Immature natural killer cell (primary cell): ENCODE results near the gene GPR78. TPM values are rescaled to one million over a fixed set of nuclear protein-coding genes. Genes with fewer than 3 reads are reported as not detected.

Experiments
- DNase-seq, 3 donors: peaks; one replicate each; pipeline ENCODE4 v3.0.0; 2022; ENCODE audit warnings: mixed read lengths in 1 of 3
- H3K27ac Mint-ChIP-seq, 6 donors: one replicate each; pipeline ENCODE4 v1.8.0; 2020; ENCODE audit warnings: mixed read lengths in 6 of 6, mild to moderate bottlenecking in 5 of 6, inconsistent platforms in 4 of 6, moderate library complexity in 3 of 6
- H3K27me3 Mint-ChIP-seq, 3 donors: one replicate each; pipeline ENCODE4 v1.8.0; 2020 to 2021; ENCODE audit warnings: low read depth in 3 of 3, mild to moderate bottlenecking in 3 of 3, mixed read lengths in 3 of 3, moderate library complexity in 3 of 3, inconsistent platforms in 1 of 3
- H3K36me3 Mint-ChIP-seq, 3 donors: one replicate each; pipeline ENCODE4 v1.8.0; 2020; ENCODE audit warnings: mixed read lengths in 3 of 3, inconsistent platforms in 2 of 3, mild to moderate bottlenecking in 2 of 3
- H3K4me1 Mint-ChIP-seq, 2 donors: one replicate each; pipeline ENCODE4 v1.8.0; 2020; ENCODE audit warnings: inconsistent platforms in 2 of 2, mild to moderate bottlenecking in 2 of 2, mixed read lengths in 2 of 2, moderate library complexity in 1 of 2
- H3K4me3 Mint-ChIP-seq, 5 donors: one replicate each; pipeline ENCODE4 v1.8.0; 2020; ENCODE audit warnings: mild to moderate bottlenecking in 5 of 5, mixed read lengths in 5 of 5, inconsistent platforms in 3 of 5, moderate library complexity in 3 of 5
- H3K9me3 Mint-ChIP-seq, 6 donors: one replicate each; pipeline ENCODE4 v1.8.0; 2020; ENCODE audit warnings: mild to moderate bottlenecking in 6 of 6, mixed read lengths in 6 of 6, inconsistent platforms in 4 of 6, moderate library complexity in 3 of 6
- polyA plus RNA-seq, 3 donors: library from polyadenylated mRNA; unstranded; fragments of 300-500 nt; fragmentation: Illumina TruSeq; gene quantifications; one replicate each; pipeline ENCODE4 v1.2.3, GENCODE V29; 2021

The GPR78 gene
- polyA plus RNA-seq, 3 donors from 2014 or later, result not detected

DNA sequence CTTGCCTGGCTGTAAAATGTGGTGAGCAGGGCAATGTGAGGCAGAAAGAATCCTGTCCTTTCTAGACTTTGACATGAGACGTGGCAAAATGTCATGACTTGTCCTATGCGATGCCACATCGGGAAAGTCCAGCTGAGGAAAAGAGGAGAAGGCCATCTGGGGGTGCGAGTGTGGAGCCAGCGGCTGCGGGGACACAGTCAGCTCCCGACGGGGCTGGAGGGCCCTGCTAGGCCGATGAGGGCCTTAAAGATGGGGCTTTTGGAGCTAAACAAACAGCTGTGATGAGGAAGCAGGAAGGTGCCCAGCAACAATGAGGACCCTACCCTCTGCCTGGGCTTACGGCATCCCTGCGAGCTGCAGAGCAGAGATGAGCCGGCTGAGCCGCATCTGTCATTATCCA, 20.1 kb downstream of the GPR78 start:
- H3K27ac Mint-ChIP-seq, result no peak overlapping the region
- no peak overlapping the region for H3K4me3 Mint-ChIP-seq

DNA sequence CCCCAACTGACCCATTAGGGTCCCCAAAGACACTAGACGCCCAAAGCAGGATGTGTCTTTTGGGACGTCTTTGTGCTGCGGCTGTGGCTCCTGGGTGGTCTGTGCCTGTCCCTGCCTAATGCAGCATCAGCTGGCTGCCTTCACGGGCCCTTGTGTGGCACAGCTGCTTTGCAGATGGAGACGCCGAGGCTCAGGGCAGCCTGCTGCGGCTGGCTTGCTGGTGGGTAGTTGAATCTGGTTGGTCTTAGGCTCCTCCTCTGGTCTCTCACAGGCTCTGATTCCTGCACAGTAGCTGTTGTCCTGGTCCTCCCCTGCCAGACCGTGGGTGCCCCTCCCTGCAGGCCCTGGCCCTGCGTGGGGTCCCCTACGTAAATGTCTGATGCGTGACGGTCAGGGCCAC, 20.5 kb downstream of the GPR78 start:
- Mint-ChIP-seq H3K4me1 (no peaks in the 10 kb centered on the region), H3K4me3 (no peak overlapping the region), H3K27me3 (no peaks in the 10 kb centered on the region), H3K36me3 (no peaks in the 10 kb centered on the region), H3K9me3 (no peaks in the 10 kb centered on the region), H3K27ac (no peak overlapping the region)
- no peak for DNase-seq

More for the DNA sequence above, 20.1 kb downstream of the GPR78 start:
- Mint-ChIP-seq H3K9me3 (no peaks in the 10 kb centered on the region), H3K36me3 (no peaks in the 10 kb centered on the region), H3K4me1 (no peaks in the 10 kb centered on the region), H3K27me3 (no peaks in the 10 kb centered on the region)
- no peak for DNase-seq

DNA sequence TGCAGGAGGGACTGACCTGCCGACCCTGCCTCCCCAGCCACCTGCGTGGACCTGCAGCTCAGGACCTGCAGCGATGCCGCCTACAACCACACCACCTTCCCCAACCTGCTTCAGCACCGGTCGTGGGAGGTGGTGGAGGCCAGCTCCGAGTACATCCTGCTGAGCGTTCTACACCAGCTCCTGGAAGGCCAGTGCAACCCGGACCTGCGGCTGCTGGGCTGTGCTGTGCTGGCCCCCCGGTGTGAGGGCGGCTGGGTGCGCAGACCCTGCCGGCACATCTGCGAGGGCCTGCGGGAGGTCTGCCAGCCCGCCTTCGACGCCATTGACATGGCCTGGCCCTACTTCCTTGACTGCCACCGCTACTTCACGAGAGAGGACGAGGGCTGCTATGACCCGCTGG, 20.9 kb downstream of the GPR78 start:
- no peaks in the 10 kb centered on the region for H3K9me3 Mint-ChIP-seq
- no peaks in the 10 kb centered on the region for H3K4me1 Mint-ChIP-seq
- H3K27ac Mint-ChIP-seq, result no peak overlapping the region
- H3K36me3 Mint-ChIP-seq, result no peaks in the 10 kb centered on the region
- no peak overlapping the region for H3K4me3 Mint-ChIP-seq
- no peaks in the 10 kb centered on the region for H3K27me3 Mint-ChIP-seq
- no peak for DNase-seq

DNA sequence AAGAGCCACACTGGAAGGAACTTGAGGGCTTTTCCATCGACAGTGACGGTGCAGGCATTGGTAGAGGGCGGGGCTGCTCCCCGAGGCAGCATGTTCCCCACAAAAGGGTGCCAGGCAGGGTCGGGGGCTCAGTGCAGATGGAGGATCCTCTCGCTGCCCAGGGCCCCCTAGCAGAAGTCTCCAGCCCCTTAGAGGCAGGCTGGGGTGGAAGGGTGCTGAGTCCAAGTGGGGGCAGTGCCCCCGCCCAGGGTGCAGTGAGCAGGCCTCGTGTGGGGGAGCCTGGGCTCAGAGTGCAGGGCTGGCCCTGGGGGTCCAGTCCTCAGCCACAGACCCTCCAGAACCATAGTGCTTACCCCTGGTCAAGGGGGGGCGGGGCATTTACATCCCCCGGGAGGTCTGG, 21.4 kb downstream of the GPR78 start:
- H3K9me3 Mint-ChIP-seq, result no peaks in the 10 kb centered on the region
- H3K4me3 Mint-ChIP-seq, result no peak overlapping the region
- DNase-seq, result no peak
- H3K27me3 Mint-ChIP-seq, result no peaks in the 10 kb centered on the region
- H3K4me1 Mint-ChIP-seq, result no peaks in the 10 kb centered on the region
- no peaks in the 10 kb centered on the region for H3K36me3 Mint-ChIP-seq
- H3K27ac Mint-ChIP-seq, result no peak overlapping the region

DNA sequence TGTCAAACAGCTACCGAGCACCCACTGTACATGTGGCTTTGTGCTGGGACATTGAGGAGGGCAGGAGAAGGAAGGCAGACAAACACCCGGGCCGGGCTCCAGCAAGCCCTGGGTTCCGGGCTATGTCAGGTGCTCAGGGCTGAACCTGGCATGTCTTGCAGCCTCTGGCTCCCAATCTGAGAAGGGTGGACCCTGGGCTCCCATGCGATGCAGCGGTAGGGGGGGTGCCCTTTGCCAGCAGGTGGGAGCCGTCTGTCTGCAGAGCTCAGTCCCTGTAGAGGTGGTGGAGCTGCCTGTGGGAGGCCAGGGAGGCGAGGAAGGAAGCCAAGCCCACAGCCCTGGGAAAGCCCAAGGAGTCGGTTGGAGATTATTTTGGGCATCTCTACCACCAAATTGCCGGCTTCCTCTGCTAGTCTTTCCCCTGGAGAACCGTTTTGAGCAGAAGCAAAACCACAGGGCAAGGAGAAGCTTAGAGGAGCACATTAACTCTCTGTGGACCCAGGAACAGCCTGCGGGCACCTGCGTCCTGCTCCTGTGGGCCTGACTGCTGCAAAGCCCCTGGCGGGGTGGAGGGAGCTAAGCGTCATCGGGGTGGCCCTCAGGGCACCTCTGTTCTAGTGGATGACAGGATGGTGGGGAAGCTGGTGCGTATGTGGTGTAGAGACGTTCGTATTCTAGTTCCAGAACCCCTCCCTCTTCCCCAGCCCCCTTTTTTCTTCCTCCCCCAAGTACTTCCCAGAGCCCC, 22.7 kb downstream of the GPR78 start:
- Mint-ChIP-seq H3K27ac (no peak overlapping the region), H3K36me3 (no peaks in the 10 kb centered on the region), H3K9me3 (no peaks in the 10 kb centered on the region), H3K4me3 (no peak overlapping the region), H3K27me3 (no peaks in the 10 kb centered on the region), H3K4me1 (no peaks in the 10 kb centered on the region)
- no peak for DNase-seq

DNA sequence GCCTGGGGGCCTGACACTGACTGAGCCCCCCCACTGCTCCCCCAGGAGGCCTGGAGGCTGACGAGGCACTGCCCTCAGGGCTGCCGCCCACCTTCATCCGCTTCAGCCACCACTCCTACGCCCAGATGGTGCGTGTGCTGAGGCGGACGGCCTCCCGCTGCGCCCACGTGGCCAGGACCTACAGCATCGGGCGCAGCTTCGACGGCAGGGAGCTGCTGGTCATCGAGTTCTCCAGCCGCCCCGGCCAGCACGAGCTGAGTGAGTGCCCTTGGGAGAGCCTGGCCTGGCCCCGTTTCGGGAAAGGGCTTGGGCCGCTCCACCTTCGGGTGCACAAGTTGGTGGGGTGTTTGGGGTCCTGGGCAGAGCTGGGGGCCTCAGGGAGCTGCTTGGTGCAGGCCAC, 23.7 kb downstream of the GPR78 start:
- no peaks in the 10 kb centered on the region for H3K4me1 Mint-ChIP-seq
- H3K9me3 Mint-ChIP-seq, result no peaks in the 10 kb centered on the region
- H3K36me3 Mint-ChIP-seq, result no peaks in the 10 kb centered on the region
- DNase-seq, result no peak
- H3K27me3 Mint-ChIP-seq, result no peaks in the 10 kb centered on the region
- H3K4me3 Mint-ChIP-seq, result no peak overlapping the region
- H3K27ac Mint-ChIP-seq, result no peak overlapping the region

DNA sequence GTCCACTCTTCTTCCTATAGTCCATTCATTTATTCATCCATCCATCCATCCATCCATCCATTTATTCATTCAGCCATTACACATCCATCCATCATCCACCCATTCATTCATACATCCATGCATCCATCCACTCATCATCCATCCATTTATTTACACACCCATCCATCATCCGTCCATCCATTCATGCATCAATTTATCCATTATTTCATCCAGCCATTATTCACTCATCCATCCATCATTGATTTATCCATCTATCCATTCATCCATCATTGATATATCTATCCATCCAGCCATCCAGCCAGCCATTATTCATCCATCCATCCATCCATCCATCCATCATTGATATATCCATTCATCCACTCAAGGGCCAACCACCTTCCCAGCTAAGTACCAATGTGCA, 25.1 kb downstream of the GPR78 start:
- Mint-ChIP-seq H3K36me3 (no peaks in the 10 kb centered on the region), H3K27ac (no peak overlapping the region), H3K9me3 (no peaks in the 10 kb centered on the region), H3K4me3 (no peak overlapping the region), H3K27me3 (peaks cover 0 to 2% (median 0%) of the 10 kb centered on the region in 3 donors), H3K4me1 (no peaks in the 10 kb centered on the region)
- no peak for DNase-seq

DNA sequence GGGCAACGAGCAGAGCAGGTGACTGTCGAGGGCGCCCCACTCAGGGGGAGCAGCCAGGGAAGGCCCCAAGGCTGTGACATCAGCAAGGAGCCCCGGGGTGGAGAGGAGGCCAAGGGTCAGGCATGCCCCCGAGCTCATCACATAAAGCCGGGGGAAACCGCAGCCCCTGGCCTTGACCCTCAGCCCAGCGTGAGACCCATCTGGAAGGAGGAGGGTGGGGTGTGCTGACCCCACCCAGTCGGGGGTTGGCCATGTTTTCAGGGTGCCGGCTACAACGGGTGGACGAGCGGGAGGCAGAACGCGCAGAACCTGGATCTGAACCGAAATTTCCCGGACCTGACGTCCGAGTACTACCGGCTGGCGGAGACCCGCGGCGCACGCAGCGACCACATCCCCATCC, 26.3 kb downstream of the GPR78 start:
- DNase-seq, result no peak
- Mint-ChIP-seq H3K27ac (no peak overlapping the region), H3K4me3 (no peak overlapping the region), H3K36me3 (no peaks in the 10 kb centered on the region), H3K9me3 (no peaks in the 10 kb centered on the region), H3K27me3 (peaks cover 0 to 5% (median 0%) of the 10 kb centered on the region in 3 donors), H3K4me1 (no peaks in the 10 kb centered on the region)

DNA sequence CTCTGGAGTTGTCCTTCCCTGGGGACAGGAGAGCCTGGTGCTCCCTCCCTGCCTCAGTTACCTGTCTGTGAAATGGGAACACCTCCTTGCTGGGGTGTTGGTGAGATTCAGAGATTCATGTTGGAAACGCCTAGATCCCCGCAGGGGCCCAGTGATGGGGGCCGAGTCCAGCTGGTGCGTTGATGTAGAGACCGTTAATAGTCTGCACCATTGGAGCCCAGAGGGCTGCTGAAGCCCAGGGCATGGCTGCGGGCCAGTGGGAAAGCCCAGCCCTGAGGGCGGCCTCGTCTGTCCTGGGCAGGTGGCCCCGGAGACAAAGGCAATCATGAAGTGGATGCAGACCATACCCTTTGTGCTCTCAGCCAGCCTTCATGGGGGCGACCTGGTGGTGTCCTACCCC, 26.8 kb downstream of the GPR78 start:
- peaks cover 0 to 5% (median 0%) of the 10 kb centered on the region in 3 donors for H3K27me3 Mint-ChIP-seq
- H3K27ac Mint-ChIP-seq, result no peak overlapping the region
- no peaks in the 10 kb centered on the region for H3K9me3 Mint-ChIP-seq
- H3K36me3 Mint-ChIP-seq, result no peaks in the 10 kb centered on the region
- H3K4me3 Mint-ChIP-seq, result no peak overlapping the region
- DNase-seq, result no peak
- H3K4me1 Mint-ChIP-seq, result no peaks in the 10 kb centered on the region

DNA sequence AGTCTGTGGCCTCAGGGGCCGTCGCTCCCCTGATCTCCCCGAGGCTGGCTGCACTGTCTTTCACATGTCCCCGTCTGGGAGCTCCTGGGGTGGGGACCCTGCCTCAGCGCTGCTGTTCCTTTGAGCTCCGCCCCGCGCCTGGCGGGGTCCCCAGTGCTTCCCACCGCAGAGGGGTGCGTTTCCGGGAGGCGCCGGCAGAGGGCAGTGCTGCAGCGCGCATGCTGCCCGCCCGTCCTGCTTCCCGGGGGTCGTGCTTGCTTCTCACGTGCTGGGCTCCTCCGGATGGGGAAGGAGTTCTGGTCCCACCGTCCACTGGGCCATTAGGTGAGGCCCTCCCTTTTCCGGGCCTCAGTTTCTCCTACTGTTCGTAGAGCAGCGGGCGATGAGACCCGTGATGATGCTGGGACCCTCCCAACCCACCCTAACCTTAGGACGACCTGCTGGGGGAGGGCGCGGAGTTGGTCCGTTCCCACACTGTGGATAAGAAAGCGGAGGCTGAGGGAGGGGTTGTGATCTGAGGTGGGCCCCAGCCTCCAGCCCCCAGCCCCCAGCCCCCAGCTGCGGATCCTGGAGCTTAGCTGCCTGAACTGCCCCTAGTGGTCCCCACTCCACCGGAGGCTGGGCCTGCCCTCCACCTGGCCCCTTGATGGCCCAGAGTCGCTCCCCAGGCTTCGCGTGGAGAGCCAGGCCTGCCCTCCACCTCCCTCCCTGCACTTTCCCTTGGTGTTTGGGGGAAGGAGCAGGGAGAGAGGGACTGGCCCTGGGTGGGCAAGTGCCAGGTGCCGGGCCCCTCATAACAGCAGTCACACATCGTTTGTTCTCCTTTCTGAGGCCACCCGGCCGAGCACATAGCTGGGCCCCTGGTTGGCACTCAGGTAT, 27.6 kb downstream of the GPR78 start:
- Mint-ChIP-seq H3K9me3 (no peaks in the 10 kb centered on the region), H3K27me3 (peaks cover 0 to 5% (median 0%) of the 10 kb centered on the region in 3 donors), H3K4me1 (no peaks in the 10 kb centered on the region), H3K27ac (no peak overlapping the region), H3K4me3 (no peak overlapping the region), H3K36me3 (no peaks in the 10 kb centered on the region)
- peak in 1 of 3 donors; percentile 21 for DNase-seq

DNA sequence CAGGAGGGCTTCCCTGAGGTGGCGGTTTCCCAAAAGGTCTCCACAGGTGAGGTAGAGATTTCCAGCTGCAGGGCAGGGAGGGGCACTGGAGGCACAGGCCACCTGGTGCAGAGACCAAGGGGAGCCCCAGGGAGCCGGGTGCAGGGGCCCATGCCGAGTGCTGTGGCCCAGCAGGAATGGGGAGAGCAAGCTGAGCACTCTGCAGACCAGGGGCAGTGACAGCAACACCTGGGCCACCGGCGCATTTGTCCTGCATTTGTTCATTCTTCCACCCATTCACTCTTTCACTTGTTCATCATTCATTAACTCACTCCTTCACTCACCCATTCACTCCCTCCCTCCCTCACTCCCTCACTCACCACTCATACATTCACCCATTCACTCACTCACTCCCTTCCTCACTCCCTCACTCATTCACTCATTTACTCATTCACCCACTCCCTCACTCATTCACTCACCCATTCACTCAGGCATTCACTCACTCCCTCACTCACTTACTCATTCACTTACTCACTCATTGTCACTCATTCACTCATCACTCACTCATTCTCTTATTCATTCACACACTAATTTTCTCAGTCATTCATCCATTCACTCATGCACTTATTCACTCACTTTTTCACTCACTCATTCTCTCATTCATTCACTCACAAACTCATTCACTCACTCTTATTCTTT, 28.7 kb downstream of the GPR78 start:
- no peak for DNase-seq
- H3K4me3 Mint-ChIP-seq, result no peak overlapping the region
- no peak overlapping the region for H3K27ac Mint-ChIP-seq
- H3K4me1 Mint-ChIP-seq, result no peaks in the 10 kb centered on the region
- no peaks in the 10 kb centered on the region for H3K9me3 Mint-ChIP-seq
- peaks cover 0 to 5% (median 0%) of the 10 kb centered on the region in 3 donors for H3K27me3 Mint-ChIP-seq
- no peaks in the 10 kb centered on the region for H3K36me3 Mint-ChIP-seq

DNA sequence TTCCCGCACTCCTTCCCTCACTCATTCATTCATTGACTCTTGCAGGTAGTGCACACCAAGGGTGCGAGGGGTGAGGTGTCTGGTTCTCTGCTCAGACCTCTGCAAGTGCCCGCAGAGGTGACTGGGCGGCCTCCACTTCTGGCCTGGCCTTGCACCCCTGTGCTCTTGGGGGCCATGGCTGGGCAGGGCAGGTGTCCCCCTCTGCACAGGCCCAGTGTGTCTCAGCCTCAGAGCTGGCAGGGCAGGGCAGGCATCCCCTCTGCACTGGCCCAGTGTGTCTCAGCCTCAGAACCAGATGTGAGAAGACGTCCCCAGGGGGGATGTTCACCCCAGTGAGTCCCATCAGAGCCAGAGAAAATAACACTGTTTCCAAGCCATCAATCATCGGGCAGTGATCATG, 29.2 kb downstream of the GPR78 start:
- Mint-ChIP-seq H3K4me1 (no peaks in the 10 kb centered on the region), H3K9me3 (no peaks in the 10 kb centered on the region), H3K36me3 (no peaks in the 10 kb centered on the region), H3K27ac (no peak overlapping the region), H3K27me3 (peaks cover 0 to 5% (median 0%) of the 10 kb centered on the region in 3 donors), H3K4me3 (no peak overlapping the region)
- no peak for DNase-seq

DNA sequence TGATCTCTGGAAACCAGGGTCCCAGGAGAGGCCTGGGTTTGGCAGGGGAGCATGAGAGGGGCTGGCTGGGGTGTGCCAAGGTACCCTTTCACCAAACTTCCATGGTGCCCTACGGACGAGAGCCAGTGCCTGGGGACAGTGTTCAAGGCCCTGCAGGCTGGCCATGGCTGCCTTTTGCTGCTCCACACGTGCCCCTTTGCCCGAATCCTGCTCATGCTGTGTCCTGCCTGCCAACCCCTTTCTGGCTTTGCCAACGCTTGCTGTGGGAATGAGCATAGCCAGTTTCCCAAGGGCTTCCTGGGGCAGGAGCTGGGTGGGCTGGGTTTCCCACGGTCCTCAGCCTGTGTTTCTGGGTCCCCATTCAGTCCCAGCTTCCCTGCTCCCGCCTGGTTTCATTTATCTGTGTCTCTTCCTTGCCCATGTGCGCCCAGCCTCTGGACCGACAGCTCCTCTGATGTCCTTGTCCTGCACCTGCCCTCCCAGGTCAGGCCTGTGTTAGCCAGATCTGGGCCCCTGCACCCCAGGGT, 29.7 kb downstream of the GPR78 start:
- Mint-ChIP-seq H3K36me3 (no peaks in the 10 kb centered on the region), H3K4me3 (no peak overlapping the region), H3K4me1 (no peaks in the 10 kb centered on the region), H3K27me3 (peaks cover 0 to 5% (median 0%) of the 10 kb centered on the region in 3 donors), H3K9me3 (no peaks in the 10 kb centered on the region), H3K27ac (no peak overlapping the region)
- DNase-seq, result no peak
